Measurements from ENCODE around the gene LRRIQ3.

LRRIQ3 gene

GRCh38 chr1:73998348-73998959 lies 199.5 kb downstream of the LRRIQ3 start:
- no peak overlapping the region for H2BK12ac ChIP-seq (ENCODE audit: low read length)
- no peak overlapping the region for H2BK5ac ChIP-seq (ENCODE audit: low read length)
- no peak overlapping the region for H2AK5ac ChIP-seq (ENCODE audit: low read depth, low read length)
- H2BK120ac ChIP-seq (ENCODE audit: low read depth, low read length), result no peak overlapping the region
- no peak overlapping the region for H2BK15ac ChIP-seq (ENCODE audit: low read length)
- H3K4me2 ChIP-seq (ENCODE audit: insufficient read depth, low read length, poor library complexity, severe bottlenecking), result no peak overlapping the region
- H3K4ac ChIP-seq (ENCODE audit: low read length), result no peak overlapping the region
- H3K36me3 ChIP-seq (replicated peaks in 1 of 2; ENCODE audit: control insufficient read depth in 2 of 2, insufficient read depth in 2 of 2, low read length in 2 of 2), result no peaks in the 10 kb centered on the region
- H3K18ac ChIP-seq (ENCODE audit: low read length), result no peak overlapping the region
- H2AFZ ChIP-seq (ENCODE audit: low read length), result no peak overlapping the region
- no peak overlapping the region for H3K27ac ChIP-seq (replicated peaks; ENCODE audit: low read length)
- H4K91ac ChIP-seq (ENCODE audit: low read depth, low read length, poor library complexity), result no peak overlapping the region
- no CpG with 5 or more reads among the region's 2 CpGs for WGBS, 2 donors (ENCODE audit: extremely low coverage in 2 of 2, insufficient read length in 2 of 2, insufficient replicate concordance in 1 of 2)
- H3K4me3 ChIP-seq (ENCODE audit: low read length in 2 of 2), result no peak overlapping the region
- no peaks in the 10 kb centered on the region for H3K79me1 ChIP-seq (ENCODE audit: low read depth, low read length)
- peaks cover 0 to 5% of the 10 kb centered on the region in 2 donors for H3K4me1 ChIP-seq (ENCODE audit: control insufficient read depth in 2 of 2, insufficient read depth in 1 of 2, low read depth in 1 of 2, low read length in 2 of 2)
- no peak overlapping the region for H3K14ac ChIP-seq (ENCODE audit: low read length)
- H4K8ac ChIP-seq (ENCODE audit: low read depth, low read length), result no peak overlapping the region
- no peak for DNase-seq (ENCODE audit: low spot score)
- H3K23ac ChIP-seq (ENCODE audit: low read depth, low read length, poor library complexity), result no peak overlapping the region
- no peak overlapping the region for H3K9ac ChIP-seq (ENCODE audit: low read depth, low read length, poor library complexity)
- no peaks in the 10 kb centered on the region for H3K27me3 ChIP-seq (ENCODE audit: control insufficient read depth in 3 of 3, insufficient read depth in 3 of 3, low read depth in 1 of 3, low read length in 3 of 3)
- no peaks in the 10 kb centered on the region for H3K9me3 ChIP-seq (replicated peaks in 1 of 2; ENCODE audit: control insufficient read depth in 2 of 2, insufficient read depth in 1 of 2, low read depth in 1 of 2, low read length in 2 of 2)

- H3K9ac ChIP-seq (ENCODE audit: low read depth, low read length, poor library complexity), result no peak overlapping the region
- no peak overlapping the region for H2BK15ac ChIP-seq (ENCODE audit: low read length)
- H3K9me3 ChIP-seq (replicated peaks in 1 of 2; ENCODE audit: control insufficient read depth in 2 of 2, insufficient read depth in 1 of 2, low read depth in 1 of 2, low read length in 2 of 2), result peaks cover 2 to 8% of the 10 kb centered on the region in 2 donors
- no peaks in the 10 kb centered on the region for H3K27me3 ChIP-seq (ENCODE audit: control insufficient read depth in 3 of 3, insufficient read depth in 3 of 3, low read depth in 1 of 3, low read length in 3 of 3)
- no peak overlapping the region for H3K14ac ChIP-seq (ENCODE audit: low read length)
- H3K4me1 ChIP-seq (ENCODE audit: control insufficient read depth in 2 of 2, insufficient read depth in 1 of 2, low read depth in 1 of 2, low read length in 2 of 2), result peaks cover 4 to 11% of the 10 kb centered on the region in 2 donors
- DNase-seq (ENCODE audit: low spot score), result peak; percentile 38
- H2AK5ac ChIP-seq (ENCODE audit: low read depth, low read length), result no peak overlapping the region
- no peak overlapping the region for H3K18ac ChIP-seq (ENCODE audit: low read length)
- H2BK5ac ChIP-seq (ENCODE audit: low read length), result no peak overlapping the region
- no peak overlapping the region for H2BK120ac ChIP-seq (ENCODE audit: low read depth, low read length)
- no peak overlapping the region for H2BK12ac ChIP-seq (ENCODE audit: low read length)
- H3K4ac ChIP-seq (ENCODE audit: low read length), result no peak overlapping the region
- H3K36me3 ChIP-seq (replicated peaks in 1 of 2; ENCODE audit: control insufficient read depth in 2 of 2, insufficient read depth in 2 of 2, low read length in 2 of 2), result no peaks in the 10 kb centered on the region
- H3K4me2 ChIP-seq (ENCODE audit: insufficient read depth, low read length, poor library complexity, severe bottlenecking), result no peak overlapping the region
- H3K27ac ChIP-seq (replicated peaks; ENCODE audit: low read length), result peak overlapping the region; percentile 42
- peak overlapping the region; percentile 71 for H2AFZ ChIP-seq (ENCODE audit: low read length)
- no CpG with 5 or more reads among the region's 3 CpGs for WGBS, 2 donors (ENCODE audit: extremely low coverage in 2 of 2, insufficient read length in 2 of 2, insufficient replicate concordance in 1 of 2)
- H3K4me3 ChIP-seq (ENCODE audit: low read length in 2 of 2), result no peak overlapping the region
- no peak overlapping the region for H4K8ac ChIP-seq (ENCODE audit: low read depth, low read length)
- no peak overlapping the region for H3K23ac ChIP-seq (ENCODE audit: low read depth, low read length, poor library complexity)
- H3K79me1 ChIP-seq (ENCODE audit: low read depth, low read length), result no peaks in the 10 kb centered on the region
- H4K91ac ChIP-seq (ENCODE audit: low read depth, low read length, poor library complexity), result no peak overlapping the region
Measured at GRCh38 chr1:73980324-73981040, 217.5 kb downstream of the LRRIQ3 start.

GRCh38 chr1:73979684-73980083 lies 218.3 kb downstream of the LRRIQ3 start:
- no CpG with 5 or more reads among the region's 2 CpGs for WGBS, 2 donors (ENCODE audit: extremely low coverage in 2 of 2, insufficient read length in 2 of 2, insufficient replicate concordance in 1 of 2)
- DNase-seq (ENCODE audit: low spot score), result peak; percentile 48
- H3K27me3 ChIP-seq (ENCODE audit: control insufficient read depth in 3 of 3, insufficient read depth in 3 of 3, low read depth in 1 of 3, low read length in 3 of 3), result no peaks in the 10 kb centered on the region
- H2AK5ac ChIP-seq (ENCODE audit: low read depth, low read length), result no peak overlapping the region
- no peak overlapping the region for H3K18ac ChIP-seq (ENCODE audit: low read length)
- no peak overlapping the region for H3K4me2 ChIP-seq (ENCODE audit: insufficient read depth, low read length, poor library complexity, severe bottlenecking)
- H3K9ac ChIP-seq (ENCODE audit: low read depth, low read length, poor library complexity), result no peak overlapping the region
- no peak overlapping the region for H2BK120ac ChIP-seq (ENCODE audit: low read depth, low read length)
- no peak overlapping the region for H3K23ac ChIP-seq (ENCODE audit: low read depth, low read length, poor library complexity)
- no peak overlapping the region for H3K4me3 ChIP-seq (ENCODE audit: low read length in 2 of 2)
- H3K36me3 ChIP-seq (replicated peaks in 1 of 2; ENCODE audit: control insufficient read depth in 2 of 2, insufficient read depth in 2 of 2, low read length in 2 of 2), result no peaks in the 10 kb centered on the region
- H2BK12ac ChIP-seq (ENCODE audit: low read length), result no peak overlapping the region
- no peak overlapping the region for H3K4ac ChIP-seq (ENCODE audit: low read length)
- H3K9me3 ChIP-seq (replicated peaks in 1 of 2; ENCODE audit: control insufficient read depth in 2 of 2, insufficient read depth in 1 of 2, low read depth in 1 of 2, low read length in 2 of 2), result peaks cover 2 to 8% of the 10 kb centered on the region in 2 donors
- H2AFZ ChIP-seq (ENCODE audit: low read length), result peak overlapping the region; percentile 16
- H3K79me1 ChIP-seq (ENCODE audit: low read depth, low read length), result no peaks in the 10 kb centered on the region
- no peak overlapping the region for H4K91ac ChIP-seq (ENCODE audit: low read depth, low read length, poor library complexity)
- peak overlapping the region; percentile 67 for H3K27ac ChIP-seq (replicated peaks; ENCODE audit: low read length)
- peaks cover 4 to 11% of the 10 kb centered on the region in 2 donors for H3K4me1 ChIP-seq (ENCODE audit: control insufficient read depth in 2 of 2, insufficient read depth in 1 of 2, low read depth in 1 of 2, low read length in 2 of 2)
- H2BK15ac ChIP-seq (ENCODE audit: low read length), result no peak overlapping the region
- H4K8ac ChIP-seq (ENCODE audit: low read depth, low read length), result no peak overlapping the region
- no peak overlapping the region for H3K14ac ChIP-seq (ENCODE audit: low read length)
- H2BK5ac ChIP-seq (ENCODE audit: low read length), result no peak overlapping the region

- H2BK15ac ChIP-seq (ENCODE audit: low read length), result no peak overlapping the region
- peak overlapping the region; percentile 58 for H3K27ac ChIP-seq (replicated peaks; ENCODE audit: low read length)
- no peak overlapping the region for H2BK5ac ChIP-seq (ENCODE audit: low read length)
- H3K4ac ChIP-seq (ENCODE audit: low read length), result no peak overlapping the region
- H2BK120ac ChIP-seq (ENCODE audit: low read depth, low read length), result no peak overlapping the region
- no peak for DNase-seq (ENCODE audit: low spot score)
- H3K36me3 ChIP-seq (replicated peaks in 1 of 2; ENCODE audit: control insufficient read depth in 2 of 2, insufficient read depth in 2 of 2, low read length in 2 of 2), result no peaks in the 10 kb centered on the region
- H2AK5ac ChIP-seq (ENCODE audit: low read depth, low read length), result no peak overlapping the region
- H3K23ac ChIP-seq (ENCODE audit: low read depth, low read length, poor library complexity), result no peak overlapping the region
- H2BK12ac ChIP-seq (ENCODE audit: low read length), result no peak overlapping the region
- WGBS, 2 donors (ENCODE audit: extremely low coverage in 2 of 2, insufficient read length in 2 of 2, insufficient replicate concordance in 1 of 2), result no CpG with 5 or more reads among the region's 1 CpG
- no peak overlapping the region for H3K9ac ChIP-seq (ENCODE audit: low read depth, low read length, poor library complexity)
- H3K4me2 ChIP-seq (ENCODE audit: insufficient read depth, low read length, poor library complexity, severe bottlenecking), result no peak overlapping the region
- H4K8ac ChIP-seq (ENCODE audit: low read depth, low read length), result no peak overlapping the region
- peaks cover 4 to 11% of the 10 kb centered on the region in 2 donors for H3K4me1 ChIP-seq (ENCODE audit: control insufficient read depth in 2 of 2, insufficient read depth in 1 of 2, low read depth in 1 of 2, low read length in 2 of 2)
- peaks cover 2 to 8% of the 10 kb centered on the region in 2 donors for H3K9me3 ChIP-seq (replicated peaks in 1 of 2; ENCODE audit: control insufficient read depth in 2 of 2, insufficient read depth in 1 of 2, low read depth in 1 of 2, low read length in 2 of 2)
- no peak overlapping the region for H3K4me3 ChIP-seq (ENCODE audit: low read length in 2 of 2)
- H3K18ac ChIP-seq (ENCODE audit: low read length), result no peak overlapping the region
- H3K27me3 ChIP-seq (ENCODE audit: control insufficient read depth in 3 of 3, insufficient read depth in 3 of 3, low read depth in 1 of 3, low read length in 3 of 3), result no peaks in the 10 kb centered on the region
- no peaks in the 10 kb centered on the region for H3K79me1 ChIP-seq (ENCODE audit: low read depth, low read length)
- no peak overlapping the region for H4K91ac ChIP-seq (ENCODE audit: low read depth, low read length, poor library complexity)
- H2AFZ ChIP-seq (ENCODE audit: low read length), result no peak overlapping the region
- no peak overlapping the region for H3K14ac ChIP-seq (ENCODE audit: low read length)
Measured at GRCh38 chr1:73978964-73979363, 219.0 kb downstream of the LRRIQ3 start.

All from neuronal stem cell (in vitro differentiated cells).